Measurements from ENCODE around the gene SLC35F1.

- TF ChIP-seq EZH2 (IDR thresholded peaks at IDR 0.05; ENCODE audit: borderline replicate concordance, low read depth, low read length, severe bottlenecking), result no peak
- no peak for TF ChIP-seq MAX (IDR thresholded peaks at IDR 0.05; ENCODE audit: insufficient read depth, insufficient read length)
- no peak for TF ChIP-seq CTCF (IDR thresholded peaks at IDR 0.05; ENCODE audit: extremely low read depth in 1 of 2, insufficient read depth in 1 of 2, low read depth in 1 of 2, low read length in 2 of 2)
- no peak for TF ChIP-seq JUN (IDR thresholded peaks at IDR 0.05; ENCODE audit: borderline replicate concordance, insufficient read depth, insufficient read length, low read depth)
- TF ChIP-seq POLR2A (IDR thresholded peaks at IDR 0.05; ENCODE audit: low read depth, low read length), result no peak
- TF ChIP-seq POLR2AphosphoS5 (IDR thresholded peaks at IDR 0.05; ENCODE audit: insufficient read depth, low read depth, low read length), result no peak
- no peak for TF ChIP-seq GATA2 (IDR thresholded peaks at IDR 0.05; ENCODE audit: insufficient read depth, insufficient read length, low read depth, low read length)
- TF ChIP-seq MYC (IDR thresholded peaks at IDR 0.05; ENCODE audit: low read depth, low read length), result no peak
Measured at GRCh38 chr6:117958536-117958935, 51.5 kb downstream of the SLC35F1 start.

Measured in endothelial cell of umbilical vein (primary cell).